ENCODE data around the gene GAGE12G. TPM values are rescaled to one million over a fixed set of nuclear protein-coding genes. Genes with fewer than 3 reads are reported as not detected.
"Not testable (repeated sequence)": the region's sequence is repeated elsewhere in the genome, so short reads cannot be mapped to it uniquely, and the experiment has no call there.

The GAGE12G gene
- not detected for total RNA-seq

DNA sequence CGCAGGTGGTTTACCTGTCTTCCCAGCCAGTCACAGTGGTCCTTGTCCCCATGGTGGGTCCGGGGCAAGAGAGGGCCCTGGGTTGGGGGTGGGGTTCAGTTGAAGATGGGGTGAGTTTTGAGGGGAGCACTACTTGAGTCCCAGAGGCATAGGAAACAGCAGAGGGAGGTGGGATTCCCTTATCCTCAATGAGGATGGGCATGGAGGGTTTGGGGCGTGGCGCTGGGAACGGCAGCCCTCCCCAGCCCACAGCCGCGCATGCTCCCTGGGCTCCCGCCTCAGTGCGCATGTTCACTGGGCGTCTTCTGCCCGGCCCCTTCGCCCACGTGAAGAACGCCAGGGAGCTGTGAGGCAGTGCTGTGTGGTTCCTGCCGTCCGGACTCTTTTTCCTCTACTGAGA, at the start of gene GAGE12G:
Gene GAGE12G, plus strand, starts transcription at position 301 of the 400 bp plus-strand sequence. CDS start 1,155 bp downstream, outside the sequence.
- not testable (repeated sequence) for DNase-seq (ENCODE audit: low spot score)

GRCh38 chrX:49531877-49532276, 38.3 kb upstream of the GAGE12G start, which contains the start of gene GAGE12C:
Gene GAGE12C (plus strand): TSS chrX:49532177. CDS start chrX:49533332, 1,155 bp downstream.
- not testable (repeated sequence) for DNase-seq (ENCODE audit: low spot score)

DNA sequence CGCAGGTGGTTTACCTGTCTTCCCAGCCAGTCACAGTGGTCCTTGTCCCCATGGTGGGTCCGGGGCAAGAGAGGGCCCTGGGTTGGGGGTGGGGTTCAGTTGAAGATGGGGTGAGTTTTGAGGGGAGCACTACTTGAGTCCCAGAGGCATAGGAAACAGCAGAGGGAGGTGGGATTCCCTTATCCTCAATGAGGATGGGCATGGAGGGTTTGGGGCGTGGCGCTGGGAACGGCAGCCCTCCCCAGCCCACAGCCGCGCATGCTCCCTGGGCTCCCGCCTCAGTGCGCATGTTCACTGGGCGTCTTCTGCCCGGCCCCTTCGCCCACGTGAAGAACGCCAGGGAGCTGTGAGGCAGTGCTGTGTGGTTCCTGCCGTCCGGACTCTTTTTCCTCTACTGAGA, 28.8 kb upstream of the GAGE12G start, which contains the start of gene GAGE12D:
Gene GAGE12D, plus strand, starts transcription at position 301 of the 400 bp plus-strand sequence. CDS start 1,155 bp downstream, outside the sequence.
- DNase-seq (ENCODE audit: low spot score), result not testable (repeated sequence)

- DNase-seq (ENCODE audit: low spot score), result not testable (repeated sequence)
These were observed 19.2 kb upstream of the GAGE12G start, which contains the start of gene GAGE12E for GRCh38 chrX:49550989-49551388. Gene GAGE12E (plus strand): TSS chrX:49551289. CDS start chrX:49552444, 1,155 bp downstream.

GRCh38 chrX:49560542-49560941, 9.7 kb upstream of the GAGE12G start, which contains the start of gene GAGE12F:
Gene GAGE12F (plus strand): TSS chrX:49560842. CDS start chrX:49561997, 1,155 bp downstream.
- not testable (repeated sequence) for DNase-seq (ENCODE audit: low spot score)

DNA sequence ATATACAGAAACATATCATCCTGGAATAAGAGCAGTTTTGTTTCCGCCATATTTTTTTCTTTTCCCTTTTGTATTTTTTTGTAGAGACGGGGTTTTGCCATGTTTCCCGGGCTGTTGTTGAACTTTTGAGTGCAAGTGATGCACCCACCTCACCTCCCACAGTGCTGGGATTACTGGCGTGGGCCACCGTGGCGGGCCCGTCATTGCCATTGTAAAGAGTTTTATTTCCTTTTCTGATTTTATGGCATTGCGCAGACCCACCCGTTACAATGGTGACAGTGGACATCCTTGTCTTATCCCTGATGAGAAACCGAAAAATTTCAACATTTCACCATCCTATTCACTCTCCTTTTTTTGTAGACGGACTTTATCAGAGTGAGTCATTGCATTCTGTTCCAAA, 1.5 kb upstream of the GAGE12G start:
- peak; percentile 10 for DNase-seq (ENCODE audit: low spot score)

GRCh38 chrX:49569152-49569551, 1.0 kb upstream of the GAGE12G start:
- peak; percentile 4 for DNase-seq (ENCODE audit: low spot score)

DNA sequence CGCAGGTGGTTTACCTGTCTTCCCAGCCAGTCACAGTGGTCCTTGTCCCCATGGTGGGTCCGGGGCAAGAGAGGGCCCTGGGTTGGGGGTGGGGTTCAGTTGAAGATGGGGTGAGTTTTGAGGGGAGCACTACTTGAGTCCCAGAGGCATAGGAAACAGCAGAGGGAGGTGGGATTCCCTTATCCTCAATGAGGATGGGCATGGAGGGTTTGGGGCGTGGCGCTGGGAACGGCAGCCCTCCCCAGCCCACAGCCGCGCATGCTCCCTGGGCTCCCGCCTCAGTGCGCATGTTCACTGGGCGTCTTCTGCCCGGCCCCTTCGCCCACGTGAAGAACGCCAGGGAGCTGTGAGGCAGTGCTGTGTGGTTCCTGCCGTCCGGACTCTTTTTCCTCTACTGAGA, 9.4 kb downstream of the GAGE12G start, which contains the start of gene GAGE12H:
Gene GAGE12H, plus strand, starts transcription at position 301 of the 400 bp plus-strand sequence. CDS start 1,155 bp downstream, outside the sequence.
- not testable (repeated sequence) for DNase-seq (ENCODE audit: low spot score)

DNA sequence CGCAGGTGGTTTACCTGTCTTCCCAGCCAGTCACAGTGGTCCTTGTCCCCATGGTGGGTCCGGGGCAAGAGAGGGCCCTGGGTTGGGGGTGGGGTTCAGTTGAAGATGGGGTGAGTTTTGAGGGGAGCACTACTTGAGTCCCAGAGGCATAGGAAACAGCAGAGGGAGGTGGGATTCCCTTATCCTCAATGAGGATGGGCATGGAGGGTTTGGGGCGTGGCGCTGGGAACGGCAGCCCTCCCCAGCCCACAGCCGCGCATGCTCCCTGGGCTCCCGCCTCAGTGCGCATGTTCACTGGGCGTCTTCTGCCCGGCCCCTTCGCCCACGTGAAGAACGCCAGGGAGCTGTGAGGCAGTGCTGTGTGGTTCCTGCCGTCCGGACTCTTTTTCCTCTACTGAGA, 19.0 kb downstream of the GAGE12G start, which contains the start of gene GAGE2A:
Gene GAGE2A, plus strand, starts transcription at position 301 of the 400 bp plus-strand sequence. CDS start 1,155 bp downstream, outside the sequence.
- DNase-seq (ENCODE audit: low spot score), result not testable (repeated sequence)

GRCh38 chrX:49589769-49590478, 19.7 kb downstream of the GAGE12G start:
- not testable (repeated sequence) for DNase-seq (ENCODE audit: low spot score)

DNA sequence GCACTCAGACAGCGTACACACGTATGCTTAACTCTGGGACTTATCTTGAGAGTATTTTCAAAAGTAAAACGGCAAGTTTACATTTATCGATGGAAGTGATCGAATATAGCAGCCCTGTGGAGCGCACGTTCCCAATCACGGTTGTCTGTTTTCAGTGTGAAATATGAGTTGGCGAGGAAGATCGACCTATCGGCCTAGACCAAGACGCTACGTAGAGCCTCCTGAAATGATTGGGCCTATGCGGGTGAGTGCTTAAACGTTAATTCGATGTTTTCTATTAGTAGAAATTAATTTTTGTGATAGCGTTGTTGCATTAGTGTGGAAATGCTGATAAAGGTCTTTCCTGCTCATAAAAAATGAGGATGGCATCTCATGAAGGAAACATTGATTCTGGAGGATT, 20.3 kb downstream of the GAGE12G start:
- DNase-seq (ENCODE audit: low spot score), result not testable (repeated sequence)

- not testable (repeated sequence) for DNase-seq (ENCODE audit: low spot score)
These were observed 28.5 kb downstream of the GAGE12G start, which contains the start of gene GAGE1 for GRCh38 chrX:49598720-49599119. Gene GAGE1 (plus strand): TSS chrX:49599020. CDS start chrX:49600175, 1,155 bp downstream.

DNA sequence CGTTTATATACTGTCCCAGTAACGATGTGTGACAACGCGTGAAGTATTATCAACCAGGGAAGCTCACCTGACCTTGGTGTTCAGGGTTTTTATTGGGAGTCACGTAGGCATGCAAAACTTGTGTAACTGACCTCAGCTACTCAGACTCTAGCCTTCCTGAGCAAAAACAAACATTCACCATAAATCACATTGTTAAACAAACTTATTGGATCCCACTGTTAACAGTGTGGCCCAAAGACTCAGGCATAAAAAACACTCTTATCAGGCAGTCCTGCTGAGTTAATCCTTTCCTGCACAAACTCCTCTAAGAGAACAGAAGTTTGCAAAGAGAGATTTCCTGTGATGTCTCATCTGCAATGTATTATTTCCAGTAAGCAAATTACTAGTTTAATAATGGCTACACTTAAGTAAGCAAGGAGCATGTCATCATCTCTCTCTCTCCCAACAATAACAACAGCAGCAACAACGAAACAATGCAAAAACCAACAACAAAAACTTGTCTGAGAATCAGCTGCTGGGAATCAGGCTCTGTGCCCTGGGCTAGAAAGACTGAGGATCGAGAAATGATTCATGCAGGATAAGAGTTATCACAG, 40.6 kb downstream of the GAGE12G start:
- DNase-seq (ENCODE audit: low spot score), result no peak

GRCh38 chrX:49618574-49618973, 48.4 kb downstream of the GAGE12G start:
- DNase-seq (ENCODE audit: low spot score), result no peak

Other genes with a start within 250 kb of the GAGE12G start
- gene GAGE12J, start 248.4 kb upstream of the GAGE12G start, total RNA-seq, result not detected
- gene GAGE13, start 238.8 kb upstream of the GAGE12G start, total RNA-seq, result 0.63 TPM
- not detected for gene GAGE12C, start 38.2 kb upstream of the GAGE12G start, total RNA-seq
- not detected for gene GAGE12D, start 28.7 kb upstream of the GAGE12G start, total RNA-seq
- gene GAGE12E, start 19.1 kb upstream of the GAGE12G start, total RNA-seq, result not detected
- gene GAGE12F, start 9.6 kb upstream of the GAGE12G start, total RNA-seq, result 0.86 TPM
- gene GAGE12H, start 9.5 kb downstream of the GAGE12G start, total RNA-seq, result not detected
- not detected for gene GAGE2A, start 19.1 kb downstream of the GAGE12G start, total RNA-seq
- gene GAGE1, start 28.6 kb downstream of the GAGE12G start, total RNA-seq, result 0.49 TPM
- gene PAGE1, start 125.6 kb downstream of the GAGE12G start, total RNA-seq, result not detected